ENCODE measurements around the gene MIA2. TPM values are rescaled to one million over a fixed set of nuclear protein-coding genes. Genes with fewer than 3 reads are reported as not detected.
A peak's percentile ranks its signal among the peaks of the same experiment; 100 is the strongest.

MIA2 gene, protein sequence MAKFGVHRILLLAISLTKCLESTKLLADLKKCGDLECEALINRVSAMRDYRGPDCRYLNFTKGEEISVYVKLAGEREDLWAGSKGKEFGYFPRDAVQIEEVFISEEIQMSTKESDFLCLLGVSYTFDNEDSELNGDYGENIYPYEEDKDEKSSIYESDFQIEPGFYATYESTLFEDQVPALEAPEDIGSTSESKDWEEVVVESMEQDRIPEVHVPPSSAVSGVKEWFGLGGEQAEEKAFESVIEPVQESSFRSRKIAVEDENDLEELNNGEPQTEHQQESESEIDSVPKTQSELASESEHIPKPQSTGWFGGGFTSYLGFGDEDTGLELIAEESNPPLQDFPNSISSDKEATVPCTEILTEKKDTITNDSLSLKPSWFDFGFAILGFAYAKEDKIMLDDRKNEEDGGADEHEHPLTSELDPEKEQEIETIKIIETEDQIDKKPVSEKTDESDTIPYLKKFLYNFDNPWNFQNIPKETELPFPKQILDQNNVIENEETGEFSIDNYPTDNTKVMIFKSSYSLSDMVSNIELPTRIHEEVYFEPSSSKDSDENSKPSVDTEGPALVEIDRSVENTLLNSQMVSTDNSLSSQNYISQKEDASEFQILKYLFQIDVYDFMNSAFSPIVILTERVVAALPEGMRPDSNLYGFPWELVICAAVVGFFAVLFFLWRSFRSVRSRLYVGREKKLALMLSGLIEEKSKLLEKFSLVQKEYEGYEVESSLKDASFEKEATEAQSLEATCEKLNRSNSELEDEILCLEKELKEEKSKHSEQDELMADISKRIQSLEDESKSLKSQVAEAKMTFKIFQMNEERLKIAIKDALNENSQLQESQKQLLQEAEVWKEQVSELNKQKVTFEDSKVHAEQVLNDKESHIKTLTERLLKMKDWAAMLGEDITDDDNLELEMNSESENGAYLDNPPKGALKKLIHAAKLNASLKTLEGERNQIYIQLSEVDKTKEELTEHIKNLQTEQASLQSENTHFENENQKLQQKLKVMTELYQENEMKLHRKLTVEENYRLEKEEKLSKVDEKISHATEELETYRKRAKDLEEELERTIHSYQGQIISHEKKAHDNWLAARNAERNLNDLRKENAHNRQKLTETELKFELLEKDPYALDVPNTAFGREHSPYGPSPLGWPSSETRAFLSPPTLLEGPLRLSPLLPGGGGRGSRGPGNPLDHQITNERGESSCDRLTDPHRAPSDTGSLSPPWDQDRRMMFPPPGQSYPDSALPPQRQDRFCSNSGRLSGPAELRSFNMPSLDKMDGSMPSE (N-terminal part only)
- total RNA-seq = 10 to 100 TPM; 41.8 to 61.8 TPM

DNA sequence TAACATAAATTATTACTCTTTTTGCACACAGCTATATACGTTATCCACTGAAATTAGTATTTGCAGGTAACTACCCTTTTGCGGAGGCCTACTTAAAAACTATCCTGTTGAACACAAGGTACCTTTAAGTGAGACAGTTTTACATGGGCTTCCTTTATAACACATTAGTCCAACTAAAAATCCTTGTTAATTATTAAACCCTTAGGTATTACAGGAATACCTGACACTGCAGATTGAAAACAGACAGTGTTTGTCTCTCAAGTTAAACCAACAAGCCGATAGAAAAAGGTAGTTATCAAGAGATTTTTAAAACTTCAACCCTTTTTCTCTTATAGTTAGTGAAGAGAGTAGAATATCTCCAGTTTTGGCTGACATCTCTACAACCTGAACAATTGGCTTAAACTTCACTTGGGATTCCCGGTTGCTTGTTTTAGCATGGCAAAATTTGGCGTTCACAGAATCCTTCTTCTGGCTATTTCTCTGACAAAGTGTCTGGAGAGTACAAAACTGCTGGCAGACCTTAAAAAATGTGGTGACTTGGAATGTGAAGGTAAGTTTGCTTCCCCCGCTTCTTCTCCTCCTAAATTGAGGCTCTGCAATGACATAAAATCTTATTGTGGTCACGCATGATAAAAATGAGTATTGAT is at the start of gene MIA2:
MIA2 (plus strand) TSS at position 236 of the 647 bp plus-strand sequence; CDS start at position 436, 200 bp downstream.
- no peak for DNase-seq
- intact Hi-C loops (cut with DNase I) = no loop called here
- no peak within 1 kb of the TSS for H3K9ac ChIP-seq (ENCODE audit: low read depth in 2 of 2, low read length in 2 of 2)

GRCh38 chr14:39184628-39185255 is 49.0 kb upstream of the MIA2 start:
- Histone ChIP-seq H3K36me3 (no peaks in the 10 kb centered on the region), H3K27me3 (no peaks in the 10 kb centered on the region)

More for the DNA sequence above, at the start of gene MIA2:
- Histone ChIP-seq H3K27me3 (no peaks in the 10 kb centered on the region), H3K4me3 (peak within 1 kb of the TSS; percentile 29), H3K4me1 (no peaks in the 10 kb centered on the region), H3K36me3 (no peaks in the 10 kb centered on the region), H3K9me3 (no peaks in the 10 kb centered on the region), H3K27ac (no peak within 1 kb of the TSS)
- TF ChIP-seq, protein P1, sequence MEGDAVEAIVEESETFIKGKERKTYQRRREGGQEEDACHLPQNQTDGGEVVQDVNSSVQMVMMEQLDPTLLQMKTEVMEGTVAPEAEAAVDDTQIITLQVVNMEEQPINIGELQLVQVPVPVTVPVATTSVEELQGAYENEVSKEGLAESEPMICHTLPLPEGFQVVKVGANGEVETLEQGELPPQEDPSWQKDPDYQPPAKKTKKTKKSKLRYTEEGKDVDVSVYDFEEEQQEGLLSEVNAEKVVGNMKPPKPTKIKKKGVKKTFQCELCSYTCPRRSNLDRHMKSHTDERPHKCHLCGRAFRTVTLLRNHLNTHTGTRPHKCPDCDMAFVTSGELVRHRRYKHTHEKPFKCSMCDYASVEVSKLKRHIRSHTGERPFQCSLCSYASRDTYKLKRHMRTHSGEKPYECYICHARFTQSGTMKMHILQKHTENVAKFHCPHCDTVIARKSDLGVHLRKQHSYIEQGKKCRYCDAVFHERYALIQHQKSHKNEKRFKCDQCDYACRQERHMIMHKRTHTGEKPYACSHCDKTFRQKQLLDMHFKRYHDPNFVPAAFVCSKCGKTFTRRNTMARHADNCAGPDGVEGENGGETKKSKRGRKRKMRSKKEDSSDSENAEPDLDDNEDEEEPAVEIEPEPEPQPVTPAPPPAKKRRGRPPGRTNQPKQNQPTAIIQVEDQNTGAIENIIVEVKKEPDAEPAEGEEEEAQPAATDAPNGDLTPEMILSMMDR (IDR thresholded peaks at IDR 0.05) = no peak

DNA sequence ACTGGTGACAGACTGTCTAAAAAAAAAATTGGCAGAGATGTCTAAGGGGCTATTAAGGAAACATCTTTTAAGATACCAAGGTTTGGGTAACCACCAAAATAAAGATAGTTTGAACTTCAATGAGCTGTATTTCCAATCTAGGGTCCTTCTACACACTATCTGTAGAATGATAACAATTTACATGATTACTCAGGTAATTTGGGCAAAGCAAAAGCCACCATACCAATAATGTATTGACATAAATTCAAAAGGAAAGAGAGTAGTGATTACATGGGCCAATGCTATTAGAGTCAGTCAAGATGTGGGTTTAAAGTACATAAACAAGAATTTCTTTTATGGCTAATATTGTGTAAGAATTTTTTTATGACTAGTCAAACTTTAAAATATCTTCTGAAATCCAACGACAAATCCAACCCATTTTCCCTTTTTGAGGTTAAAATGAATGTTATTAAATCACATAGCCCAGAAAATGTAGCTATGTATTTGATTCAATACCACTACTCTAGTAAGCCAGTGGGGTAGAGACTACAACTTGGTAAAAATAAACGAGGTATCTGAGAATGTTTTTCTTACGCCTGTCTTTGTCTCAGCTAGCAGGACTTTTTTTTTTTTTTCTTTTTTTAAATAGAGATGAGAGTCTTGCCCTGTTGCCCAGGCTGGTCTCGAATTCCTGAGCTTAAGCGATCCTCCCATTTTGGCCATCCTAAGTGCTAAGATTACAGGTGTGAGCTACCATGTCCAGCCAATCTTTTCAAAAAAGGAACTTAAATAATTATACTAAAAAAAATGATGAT is 48.3 kb upstream of the MIA2 start:
- no peaks in the 10 kb centered on the region for H3K4me1 ChIP-seq
- H3K27ac ChIP-seq = no peak overlapping the region
- H3K9me3 ChIP-seq = no peaks in the 10 kb centered on the region
- no peak overlapping the region for H3K9ac ChIP-seq (ENCODE audit: low read depth in 2 of 2, low read length in 2 of 2)
- H3K36me3 ChIP-seq = no peaks in the 10 kb centered on the region
- TF ChIP-seq, protein P1 (IDR thresholded peaks at IDR 0.05) = no peak
- no peak overlapping the region for H3K4me3 ChIP-seq
- no peak for DNase-seq
- no peaks in the 10 kb centered on the region for H3K27me3 ChIP-seq
- intact Hi-C loops (cut with DNase I) = no loop called here

More at GRCh38 chr14:39184628-39185255, 49.0 kb upstream of the MIA2 start:
- no peaks in the 10 kb centered on the region for H3K4me1 ChIP-seq
- no peak overlapping the region for H3K4me3 ChIP-seq
- no peak overlapping the region for H3K9ac ChIP-seq (ENCODE audit: low read depth in 2 of 2, low read length in 2 of 2)
- TF ChIP-seq, protein P1 (IDR thresholded peaks at IDR 0.05) = no peak
- no peak for DNase-seq
- no peak overlapping the region for H3K27ac ChIP-seq
- H3K9me3 ChIP-seq = no peaks in the 10 kb centered on the region
- intact Hi-C loops (cut with DNase I) = no loop called here

DNA sequence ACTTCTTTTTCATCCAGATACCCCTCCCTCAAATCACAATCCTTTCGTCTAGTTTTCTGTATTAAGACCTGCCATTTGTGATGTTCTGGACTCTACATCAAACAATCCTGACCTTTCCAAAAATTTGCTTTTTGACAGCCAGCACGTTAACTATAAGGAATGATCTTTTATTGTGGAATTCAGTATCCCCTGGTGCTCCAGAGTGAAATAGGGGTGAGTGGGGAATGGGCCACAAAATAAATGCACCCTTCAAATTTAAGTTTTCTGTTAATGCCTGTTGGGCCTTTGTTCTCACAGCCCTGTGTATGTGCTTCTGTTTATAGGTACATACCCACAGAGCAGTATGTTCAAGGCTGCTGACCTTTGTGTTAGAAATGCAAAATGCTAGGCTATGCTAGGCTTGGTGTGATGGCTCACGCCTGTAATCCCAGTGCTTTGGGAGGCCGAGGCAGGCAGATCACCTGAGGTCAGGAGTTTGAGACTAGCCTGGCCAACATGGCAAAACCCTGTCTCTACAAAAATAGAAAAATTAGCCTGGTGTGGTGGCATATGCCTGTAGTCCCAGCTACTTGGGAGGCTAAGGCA is 46.7 kb upstream of the MIA2 start:
- H3K4me3 ChIP-seq = no peak overlapping the region
- H3K4me1 ChIP-seq = no peaks in the 10 kb centered on the region
- TF ChIP-seq, protein P1 (IDR thresholded peaks at IDR 0.05) = no peak
- no peak overlapping the region for H3K9ac ChIP-seq (ENCODE audit: low read depth in 2 of 2, low read length in 2 of 2)
- no peaks in the 10 kb centered on the region for H3K27me3 ChIP-seq
- H3K36me3 ChIP-seq = no peaks in the 10 kb centered on the region
- no peak overlapping the region for H3K27ac ChIP-seq
- intact Hi-C loops (cut with DNase I) = no loop called here
- DNase-seq = no peak
- H3K9me3 ChIP-seq = no peaks in the 10 kb centered on the region
